NCI-H345 treated with DMSO at 0.1 percent for 48 hours (cell line): ENCODE data around the gene PEAK1.
A peak's percentile ranks its signal among the peaks of the same experiment; 100 is the strongest.

Source experiments
- DNase-seq: peaks from one replicate; lab custom pipeline; 2025; ENCODE audit not compliant: unreplicated experiment; lab: John Stamatoyannopoulos, UW

PEAK1 gene

DNA sequence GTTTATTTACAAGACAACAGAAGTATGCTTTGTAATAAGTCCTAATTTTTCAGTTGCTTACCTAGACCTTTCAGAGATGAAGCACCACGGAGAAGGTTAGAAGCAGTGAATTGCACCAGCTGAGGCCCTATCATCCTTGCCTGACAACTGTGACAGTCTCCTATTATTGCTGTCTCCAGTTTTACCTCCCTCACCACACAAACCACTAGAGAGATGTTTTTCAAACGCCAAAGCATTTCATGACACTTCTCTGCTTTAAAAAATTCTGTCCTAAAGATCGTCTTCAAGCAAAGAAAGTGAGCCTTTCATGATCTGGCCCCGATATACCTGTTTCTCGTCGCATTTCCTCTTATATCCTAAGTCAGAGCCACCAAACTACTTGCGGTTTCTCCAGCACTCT is 276.7 kb downstream of the PEAK1 start:
- DNase-seq: no peak

DNA sequence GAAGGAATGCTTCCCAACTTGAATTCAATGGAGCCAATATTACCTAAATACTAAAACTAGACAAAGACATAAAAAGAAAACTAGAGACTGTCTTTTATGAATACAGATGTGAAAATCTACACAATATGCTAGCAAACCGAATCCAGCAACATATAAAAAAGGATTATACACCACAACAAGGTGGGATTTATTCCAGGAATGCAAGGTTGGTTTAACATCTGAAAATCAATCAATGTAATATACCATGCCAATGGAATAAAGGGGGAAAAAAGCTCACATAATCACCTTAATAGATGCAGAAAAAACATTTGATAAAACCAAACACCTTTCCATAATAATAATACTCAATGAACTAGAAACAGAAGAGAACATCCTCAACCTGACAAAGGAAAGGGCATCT is 279.7 kb downstream of the PEAK1 start:
- DNase-seq: no peak

- no peak for DNase-seq
Measured at GRCh38 chr15:77139312-77139711, 280.6 kb downstream of the PEAK1 start.

GRCh38 chr15:77138167-77138522 is 281.8 kb downstream of the PEAK1 start:
- no peak for DNase-seq

GRCh38 chr15:77135181-77135580 is 284.7 kb downstream of the PEAK1 start:
- no peak for DNase-seq

DNA sequence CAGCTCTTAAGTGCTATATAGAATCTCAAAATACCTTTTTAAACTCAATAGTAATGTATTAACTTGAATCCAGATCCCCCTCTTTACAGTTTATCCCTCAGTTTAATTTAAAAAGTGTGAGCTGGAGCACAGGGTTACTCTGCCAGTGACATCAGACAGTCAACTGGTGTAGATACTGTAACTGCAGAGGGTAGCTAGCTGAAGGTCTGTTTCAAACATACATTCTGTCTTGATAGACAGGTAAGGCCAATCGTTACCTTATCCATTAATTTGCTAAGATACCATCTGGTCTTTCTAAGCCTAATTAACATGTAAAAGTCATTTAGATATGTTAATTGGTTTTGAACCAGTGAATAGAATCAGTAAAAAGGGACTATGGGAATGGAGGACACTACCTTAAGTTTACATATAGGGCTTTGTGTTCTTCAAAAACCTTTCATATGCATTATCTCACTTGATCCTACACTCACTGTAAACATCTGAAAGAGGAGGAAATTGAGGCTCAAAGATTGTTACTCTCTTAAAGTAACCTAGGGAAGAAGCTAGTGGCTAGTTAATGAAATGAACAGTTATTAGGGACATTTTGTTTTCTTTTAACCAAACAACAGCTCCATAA is 289.5 kb downstream of the PEAK1 start:
- DNase-seq: no peak

- DNase-seq: no peak
Measured at GRCh38 chr15:77127626-77128025, 292.3 kb downstream of the PEAK1 start.

DNA sequence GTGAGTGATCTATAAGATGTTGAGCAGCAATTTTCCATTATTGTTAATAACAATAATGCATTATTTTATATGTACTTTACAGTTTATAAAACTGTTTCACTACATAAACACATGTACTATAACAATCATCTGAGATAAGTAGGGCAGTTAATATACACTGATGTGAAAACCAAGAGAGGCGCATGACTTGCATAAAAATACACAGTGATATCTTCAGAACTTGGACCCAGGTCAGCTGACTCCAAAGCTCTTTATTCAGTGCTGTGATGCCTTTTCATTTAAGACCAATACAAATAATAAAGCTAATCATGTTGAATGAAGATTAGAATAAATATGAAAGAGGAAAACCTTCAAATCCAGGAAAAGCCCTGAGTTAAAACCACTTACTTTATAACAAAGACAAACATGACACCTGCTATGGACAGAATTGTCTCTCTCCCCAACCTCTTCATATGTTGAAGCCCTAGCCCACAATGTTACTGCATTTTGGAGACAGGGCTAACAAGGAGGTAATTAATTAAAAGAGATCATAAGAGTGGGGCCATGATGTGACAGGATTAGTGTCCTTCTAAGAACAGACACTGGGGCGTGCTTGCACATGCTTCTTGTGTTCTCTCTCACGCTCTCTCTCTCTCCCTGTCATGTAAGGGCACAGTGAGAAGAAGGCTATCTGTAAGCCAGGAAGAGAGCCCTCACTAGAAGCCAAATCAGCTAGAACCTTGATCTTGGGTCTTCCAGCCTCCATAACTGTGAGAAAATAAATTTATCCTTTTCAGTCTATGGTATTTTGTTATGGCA is 293.2 kb downstream of the PEAK1 start:
- DNase-seq: no peak

- no peak for DNase-seq
Measured at GRCh38 chr15:77123854-77124253, 296.1 kb downstream of the PEAK1 start.

DNA sequence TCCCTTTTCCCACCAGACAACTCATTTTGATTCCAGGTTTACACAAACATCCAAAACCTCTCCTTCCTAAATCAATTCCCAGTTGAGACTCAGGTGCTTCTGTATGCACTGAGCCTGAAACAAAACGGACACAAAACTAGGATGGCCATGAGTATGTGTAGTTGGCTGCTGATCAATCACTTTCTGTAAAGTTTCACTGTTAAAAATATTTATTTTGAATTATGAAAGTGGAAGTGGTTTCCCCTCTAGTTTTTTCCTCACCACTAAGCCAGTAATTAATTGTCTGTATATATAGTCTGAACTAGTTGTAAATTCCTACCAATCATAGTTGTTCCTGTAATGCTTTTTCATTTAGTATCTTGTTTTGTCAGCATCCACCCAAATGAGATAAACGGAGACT is 297.3 kb downstream of the PEAK1 start:
- no peak for DNase-seq

DNA sequence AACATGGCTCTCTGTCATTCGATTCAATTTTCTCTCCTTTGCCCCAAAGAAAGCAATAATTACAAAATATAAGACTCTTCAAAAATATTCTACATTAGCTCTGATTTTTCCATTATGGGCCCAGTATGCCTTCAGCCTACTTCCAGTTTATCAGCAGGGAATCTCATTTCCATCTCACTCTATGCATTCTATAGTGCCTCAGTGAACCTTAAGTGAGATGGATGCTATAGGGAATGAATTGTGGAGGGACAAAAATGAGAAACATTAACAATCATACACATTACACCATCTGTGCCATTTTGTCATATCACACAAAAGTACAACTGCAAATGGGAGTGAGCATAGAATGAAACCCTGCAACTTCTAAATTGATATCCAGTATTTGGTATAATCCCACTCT is 298.3 kb downstream of the PEAK1 start:
- DNase-seq: no peak

DNA sequence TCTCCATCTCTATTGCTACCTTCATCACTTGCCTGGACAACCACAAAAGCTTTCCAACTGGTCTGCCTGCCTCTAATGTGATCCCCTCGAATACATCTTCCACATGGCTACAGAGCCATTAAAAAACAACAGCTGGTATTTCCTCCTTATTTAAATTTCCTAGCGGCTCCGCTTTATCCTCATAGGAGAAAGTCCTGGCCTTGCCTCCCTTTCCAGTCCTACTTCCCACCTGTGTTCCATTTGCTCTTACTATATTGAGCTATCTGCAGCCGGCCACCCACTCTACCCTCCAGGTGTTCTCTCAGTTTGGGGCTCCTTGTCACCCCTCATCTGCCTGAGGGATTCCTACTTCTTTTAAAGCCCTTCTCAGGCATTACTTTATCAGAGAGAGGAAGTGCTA is 299.3 kb downstream of the PEAK1 start:
- no peak for DNase-seq

DNA sequence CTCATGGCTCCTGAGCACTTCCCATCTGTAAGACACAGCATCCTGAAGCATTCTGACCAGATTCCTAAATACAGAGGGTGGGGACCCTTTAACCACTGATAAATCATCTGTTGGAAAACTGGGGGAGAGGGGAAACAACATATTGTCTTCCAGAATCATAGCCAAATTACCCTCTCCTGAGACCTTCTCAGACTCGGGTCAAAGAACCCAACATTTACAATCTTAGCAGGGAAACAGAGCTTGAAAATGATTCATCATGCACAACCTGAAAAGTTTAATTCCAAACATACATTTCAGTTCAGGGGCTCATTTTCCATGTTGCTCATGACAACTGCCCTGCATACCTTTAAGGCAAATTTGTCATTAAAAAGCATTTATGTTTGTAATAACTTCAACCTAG is 300.5 kb downstream of the PEAK1 start:
- DNase-seq: no peak

GRCh38 chr15:77118882-77119321 is 301.0 kb downstream of the PEAK1 start:
- DNase-seq: no peak

- DNase-seq: no peak
Measured at GRCh38 chr15:77115179-77115578, 304.7 kb downstream of the PEAK1 start.

DNA sequence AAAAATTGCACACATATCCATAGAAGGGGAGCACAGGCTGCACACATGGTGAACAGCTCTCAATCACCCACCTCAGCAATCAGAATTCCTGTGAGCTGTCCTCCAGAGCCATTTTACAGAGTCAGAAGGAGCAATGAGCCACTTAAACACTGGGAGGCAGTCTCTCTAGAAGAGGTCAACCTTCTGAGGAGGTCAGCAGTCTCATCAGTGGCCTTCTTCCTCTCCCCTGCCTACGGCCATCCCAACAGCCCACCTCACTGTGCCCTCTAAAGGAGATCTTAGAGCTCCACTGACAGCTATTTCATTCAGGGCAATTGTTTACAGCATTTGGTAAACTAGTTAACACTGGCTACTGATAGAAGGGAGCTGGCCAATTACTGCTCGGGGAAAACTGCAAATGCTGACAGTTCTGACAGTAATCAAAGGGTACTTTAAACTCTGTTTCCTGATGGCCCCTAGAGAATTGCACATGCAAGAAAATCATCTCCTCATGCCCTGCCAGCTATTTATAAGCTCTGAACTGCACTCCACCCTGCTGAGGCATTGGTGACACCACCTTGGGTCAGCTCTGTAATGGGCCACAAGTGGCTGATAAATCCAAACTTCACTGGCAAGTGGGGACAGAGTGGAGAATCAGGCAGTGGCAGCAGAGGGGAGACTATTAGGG is 306.9 kb downstream of the PEAK1 start:
- DNase-seq: no peak

DNA sequence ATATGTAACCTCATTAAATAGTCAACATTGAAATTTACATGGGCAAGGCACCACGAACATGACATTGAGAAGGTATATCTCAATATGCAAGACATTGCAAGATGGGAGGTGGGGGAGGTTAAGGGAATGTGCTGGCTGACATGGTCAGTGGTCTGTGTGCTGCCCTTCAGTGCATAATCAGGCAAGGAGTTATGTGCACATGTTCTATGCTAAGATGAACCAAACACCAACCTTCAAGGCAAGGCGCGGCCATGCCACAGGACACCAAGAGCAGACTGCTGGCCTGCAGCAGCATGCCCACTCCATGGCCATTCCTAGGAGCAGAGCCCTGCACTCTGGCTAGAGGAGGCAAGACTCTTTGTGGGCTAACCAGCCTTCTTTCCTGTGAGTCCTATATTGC is 308.1 kb downstream of the PEAK1 start:
- no peak for DNase-seq

- peak; percentile 12 for DNase-seq
Measured at GRCh38 chr15:77107531-77108355, 312.2 kb downstream of the PEAK1 start.

- no peak for DNase-seq
Measured at GRCh38 chr15:77107068-77107467, 312.8 kb downstream of the PEAK1 start.

DNA sequence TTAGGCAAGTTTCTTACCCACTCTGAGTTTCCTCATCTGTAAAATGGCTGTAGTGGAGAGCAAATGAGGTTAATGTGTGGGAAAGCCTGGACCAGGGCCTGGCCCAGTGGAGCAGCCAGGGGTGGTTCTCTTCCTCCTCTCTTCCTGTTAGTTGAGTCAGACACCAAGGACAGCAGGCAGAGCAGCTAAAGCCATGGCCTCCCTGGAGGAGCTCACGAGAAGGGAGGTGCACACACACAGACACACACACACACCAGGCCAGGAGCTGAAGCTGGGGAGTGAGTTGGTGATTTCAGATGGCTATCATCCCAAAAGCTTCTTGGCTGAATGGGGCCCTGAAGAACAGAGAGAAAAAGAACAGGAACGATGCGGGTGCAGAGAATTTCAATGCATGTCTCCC is 315.7 kb downstream of the PEAK1 start:
- DNase-seq: no peak

DNA sequence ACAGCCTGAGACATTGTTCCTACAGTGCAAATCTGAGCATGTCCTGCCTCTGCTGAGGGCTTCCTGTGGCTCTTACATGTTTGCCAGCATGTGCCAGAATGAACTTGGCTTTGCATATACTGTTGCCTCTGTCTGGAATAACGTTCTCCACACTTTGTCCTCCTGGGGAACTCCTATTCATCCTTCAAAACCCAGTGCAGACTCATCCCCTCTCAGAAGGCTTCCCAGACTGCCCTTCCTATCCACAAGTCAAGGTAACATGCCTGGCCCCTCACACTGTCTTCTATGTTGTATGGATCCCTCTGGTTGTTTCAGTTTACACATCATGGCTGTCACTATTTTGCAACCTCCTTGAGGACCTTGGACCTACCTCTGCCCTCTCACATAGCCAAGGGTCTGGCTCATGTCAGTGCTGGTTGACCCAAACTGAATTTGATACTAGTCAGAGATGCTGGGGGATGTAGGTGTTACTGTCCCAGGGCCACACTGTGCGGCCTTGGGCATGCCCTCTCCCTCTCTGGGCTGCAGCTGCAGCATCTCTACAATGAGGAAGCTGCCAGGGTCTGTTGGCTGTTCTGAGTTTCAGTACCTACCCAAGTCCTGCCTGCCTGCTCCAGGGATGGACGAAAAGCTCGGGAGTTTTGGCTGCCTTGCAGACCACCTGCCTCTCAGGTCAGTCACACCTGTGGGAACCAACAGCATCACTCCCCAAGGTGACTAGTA is 320.0 kb downstream of the PEAK1 start:
- DNase-seq: no peak
